Activated T-helper 1 cell treated with anti-CD3 and anti-CD28 coated beads, Interleukin-12 subunit alpha, Interleukin-12 subunit beta, Interleukin-2, Interleukin-4 antibody, amounts not matched to agents 30 ng/mL and 10 ng/mL and 1 ng/mL, durations not matched to agents 14 hours and 24 hours and 36 hours (primary cell): ENCODE measurements around the gene SLC5A1. TPM values are rescaled to one million over a fixed set of nuclear protein-coding genes. Genes with fewer than 3 reads are reported as not detected.

Source experiments
- DNase-seq: peaks from one replicate; pipeline ENCODE4 v3.0.0; 2021; ENCODE audit warnings: low spot score
- H3K27ac Mint-ChIP-seq: one replicate; pipeline ENCODE4 v1.8.0; 2021; ENCODE audit warnings: mild to moderate bottlenecking, mixed read lengths
- H3K27me3 Mint-ChIP-seq: one replicate; pipeline ENCODE4 v1.8.0; 2022; ENCODE audit warnings: mild to moderate bottlenecking, moderate library complexity, mixed read lengths; ENCODE audit not compliant: insufficient read depth
- H3K36me3 Mint-ChIP-seq: one replicate; pipeline ENCODE4 v1.8.0; 2021; ENCODE audit warnings: low read depth, mixed read lengths
- H3K4me1 Mint-ChIP-seq: one replicate; pipeline ENCODE4 v1.8.0; 2021; ENCODE audit warnings: low read depth, mixed read lengths
- H3K4me3 Mint-ChIP-seq: one replicate; pipeline ENCODE4 v1.8.0; 2021; ENCODE audit warnings: mild to moderate bottlenecking, moderate library complexity, mixed read lengths
- H3K9me3 Mint-ChIP-seq: one replicate; pipeline ENCODE4 v1.8.0; 2021; ENCODE audit warnings: mixed read lengths
- intact Hi-C: fragments of 100-400 bp; cut with micrococcal nuclease; formaldehyde crosslinking; loops from one replicate; pipeline ENCODE4 v1.15.1; 2024
- total RNA-seq: library from RNA; stranded (reverse); gene quantifications from 2 replicates; pipeline ENCODE4 v1.2.3, GENCODE V29; 2022

Gene SLC5A1
- not detected in 2 replicates for total RNA-seq

- H3K4me3 Mint-ChIP-seq = no peak within 1 kb of the TSS
- H3K36me3 Mint-ChIP-seq = no peaks in the 10 kb centered on the region
- peaks cover 69% of the 10 kb centered on the region for H3K27me3 Mint-ChIP-seq
- DNase-seq = no peak
- H3K4me1 Mint-ChIP-seq = no peaks in the 10 kb centered on the region
- no peak within 1 kb of the TSS for H3K27ac Mint-ChIP-seq
- no peaks in the 10 kb centered on the region for H3K9me3 Mint-ChIP-seq
- intact Hi-C loops = no loop called here
Measured at GRCh38 chr22:32042924-32043323, at the start of gene SLC5A1. SLC5A1 (plus strand) TSS chr22:32043261; CDS start chr22:32043282, 21 bp downstream.

GRCh38 chr22:31995046-31995445 is 48.0 kb upstream of the SLC5A1 start:
- H3K27me3 Mint-ChIP-seq = peaks cover 11% of the 10 kb centered on the region
- no peaks in the 10 kb centered on the region for H3K4me1 Mint-ChIP-seq
- H3K27ac Mint-ChIP-seq = no peak overlapping the region
- no peak overlapping the region for H3K4me3 Mint-ChIP-seq
- no peaks in the 10 kb centered on the region for H3K36me3 Mint-ChIP-seq
- no peaks in the 10 kb centered on the region for H3K9me3 Mint-ChIP-seq
- DNase-seq = no peak
- intact Hi-C loops = no loop called here

- no peak overlapping the region for H3K4me3 Mint-ChIP-seq
- no peaks in the 10 kb centered on the region for H3K36me3 Mint-ChIP-seq
- H3K4me1 Mint-ChIP-seq = no peaks in the 10 kb centered on the region
- no peaks in the 10 kb centered on the region for H3K9me3 Mint-ChIP-seq
- intact Hi-C loops = no loop called here
- no peak overlapping the region for H3K27ac Mint-ChIP-seq
- DNase-seq = no peak
- H3K27me3 Mint-ChIP-seq = peaks cover 7% of the 10 kb centered on the region
Measured at GRCh38 chr22:31995807-31996206, 47.3 kb upstream of the SLC5A1 start.

- H3K4me3 Mint-ChIP-seq = no peak overlapping the region
- H3K27ac Mint-ChIP-seq = no peak overlapping the region
- DNase-seq = no peak
- intact Hi-C loops = no loop called here
- H3K27me3 Mint-ChIP-seq = peaks cover 9% of the 10 kb centered on the region
- H3K36me3 Mint-ChIP-seq = no peaks in the 10 kb centered on the region
- H3K4me1 Mint-ChIP-seq = no peaks in the 10 kb centered on the region
- no peaks in the 10 kb centered on the region for H3K9me3 Mint-ChIP-seq
Measured at GRCh38 chr22:31998784-31999385, 44.2 kb upstream of the SLC5A1 start.

GRCh38 chr22:32000181-32000580 is 42.9 kb upstream of the SLC5A1 start:
- no peaks in the 10 kb centered on the region for H3K36me3 Mint-ChIP-seq
- peaks cover 9% of the 10 kb centered on the region for H3K27me3 Mint-ChIP-seq
- H3K4me1 Mint-ChIP-seq = no peaks in the 10 kb centered on the region
- no peak overlapping the region for H3K27ac Mint-ChIP-seq
- H3K4me3 Mint-ChIP-seq = no peak overlapping the region
- DNase-seq = no peak
- intact Hi-C loops = no loop called here
- H3K9me3 Mint-ChIP-seq = no peaks in the 10 kb centered on the region

- Mint-ChIP-seq H3K4me1 (no peaks in the 10 kb centered on the region), H3K27ac (no peak overlapping the region), H3K4me3 (no peak overlapping the region), H3K36me3 (peaks cover 3% of the 10 kb centered on the region), H3K27me3 (peaks cover 14% of the 10 kb centered on the region), H3K9me3 (peaks cover 7% of the 10 kb centered on the region)
- no peak for DNase-seq
- intact Hi-C loops = no loop called here
Measured at GRCh38 chr22:32005453-32005852, 37.6 kb upstream of the SLC5A1 start.

GRCh38 chr22:32013200-32013599 is 29.9 kb upstream of the SLC5A1 start:
- Mint-ChIP-seq H3K4me3 (no peak overlapping the region), H3K27me3 (peaks cover 12% of the 10 kb centered on the region), H3K27ac (no peak overlapping the region), H3K9me3 (peaks cover 38% of the 10 kb centered on the region), H3K36me3 (peaks cover 3% of the 10 kb centered on the region), H3K4me1 (no peaks in the 10 kb centered on the region)
- intact Hi-C loops = no loop called here
- DNase-seq = no peak

- Mint-ChIP-seq H3K36me3 (no peaks in the 10 kb centered on the region), H3K9me3 (peaks cover 32% of the 10 kb centered on the region), H3K4me3 (no peak overlapping the region), H3K27ac (no peak overlapping the region), H3K27me3 (peaks cover 7% of the 10 kb centered on the region), H3K4me1 (peaks cover 10% of the 10 kb centered on the region)
- DNase-seq = no peak
- intact Hi-C loops = no loop called here
Measured at GRCh38 chr22:32016081-32016480, 27.0 kb upstream of the SLC5A1 start.

GRCh38 chr22:32018056-32018455 is 25.0 kb upstream of the SLC5A1 start:
- peaks cover 10% of the 10 kb centered on the region for H3K4me1 Mint-ChIP-seq
- intact Hi-C loops = no loop called here
- no peak for DNase-seq
- no peak overlapping the region for H3K4me3 Mint-ChIP-seq
- H3K9me3 Mint-ChIP-seq = peaks cover 18% of the 10 kb centered on the region
- no peaks in the 10 kb centered on the region for H3K36me3 Mint-ChIP-seq
- peaks cover 5% of the 10 kb centered on the region for H3K27me3 Mint-ChIP-seq
- no peak overlapping the region for H3K27ac Mint-ChIP-seq

- DNase-seq = no peak
- Mint-ChIP-seq H3K27me3 (peaks cover 6% of the 10 kb centered on the region), H3K4me1 (peaks cover 10% of the 10 kb centered on the region), H3K9me3 (peaks cover 9% of the 10 kb centered on the region), H3K4me3 (no peak overlapping the region), H3K27ac (no peak overlapping the region), H3K36me3 (no peaks in the 10 kb centered on the region)
- intact Hi-C loops = no loop called here
Measured at GRCh38 chr22:32020117-32020516, 22.9 kb upstream of the SLC5A1 start.

- no peak overlapping the region for H3K27ac Mint-ChIP-seq
- no peak overlapping the region for H3K4me3 Mint-ChIP-seq
- no peaks in the 10 kb centered on the region for H3K36me3 Mint-ChIP-seq
- intact Hi-C loops = no loop called here
- peaks cover 6% of the 10 kb centered on the region for H3K9me3 Mint-ChIP-seq
- peaks cover 10% of the 10 kb centered on the region for H3K4me1 Mint-ChIP-seq
- peaks cover 6% of the 10 kb centered on the region for H3K27me3 Mint-ChIP-seq
- DNase-seq = no peak
Measured at GRCh38 chr22:32021716-32022115, 21.3 kb upstream of the SLC5A1 start.

GRCh38 chr22:32023251-32023827 is 19.7 kb upstream of the SLC5A1 start:
- intact Hi-C loops = no loop called here
- H3K4me3 Mint-ChIP-seq = no peak overlapping the region
- H3K9me3 Mint-ChIP-seq = no peaks in the 10 kb centered on the region
- H3K27ac Mint-ChIP-seq = no peak overlapping the region
- DNase-seq = no peak
- no peaks in the 10 kb centered on the region for H3K36me3 Mint-ChIP-seq
- peaks cover 4% of the 10 kb centered on the region for H3K27me3 Mint-ChIP-seq
- peaks cover 10% of the 10 kb centered on the region for H3K4me1 Mint-ChIP-seq

GRCh38 chr22:32024796-32025195 is 18.3 kb upstream of the SLC5A1 start:
- intact Hi-C loops = no loop called here

More at GRCh38 chr22:32024796-32025195, 18.3 kb upstream of the SLC5A1 start:
- H3K27ac Mint-ChIP-seq = no peak overlapping the region
- peaks cover 4% of the 10 kb centered on the region for H3K27me3 Mint-ChIP-seq
- no peaks in the 10 kb centered on the region for H3K36me3 Mint-ChIP-seq
- DNase-seq = no peak
- H3K9me3 Mint-ChIP-seq = no peaks in the 10 kb centered on the region
- H3K4me1 Mint-ChIP-seq = peaks cover 8% of the 10 kb centered on the region
- H3K4me3 Mint-ChIP-seq = no peak overlapping the region
